H1 (cell line): ENCODE results near the gene CFAP58. TPM values are rescaled to one million over a fixed set of nuclear protein-coding genes. Genes with fewer than 3 reads are reported as not detected.
A peak's percentile ranks its signal among the peaks of the same experiment; 100 is the strongest.

ENCODE experiments used
- CTCF ChIA-PET: fragments of 300-600 bp; sonication (Branson Sonifier 250); formaldehyde crosslinking; loops from one replicate; lab custom pipeline; 2021; ENCODE audit not compliant: partially characterized antibody; lab: Charles Lee
- POLR2A ChIA-PET: fragments of 300-600 bp; sonication (Branson Sonifier 250); formaldehyde crosslinking; loops from one replicate; lab custom pipeline; 2021; ENCODE audit warnings: inconsistent platforms; ENCODE audit not compliant: partially characterized antibody; lab: Charles Lee
- DNase-seq, 2 experiments: peaks; one replicate each; pipeline versions ENCODE4 v3.0.0 to v3.0.0-alpha.2; 2010 to 2022; ENCODE audit warnings: low spot score in 2 of 2, low read depth in 1 of 2, mixed read lengths in 1 of 2
- FAIRE-seq: peaks from 2 replicates; lab custom pipeline; 2011; peaks lifted over from hg19 to GRCh38; lab: Jason Lieb, UNC
- H2AFZ ChIP-seq: 2 replicates; pipeline ENCODE4 v1.8.1; 2012; ENCODE audit warnings: low read length, inconsistent platforms
- H2AK5ac ChIP-seq: 2 replicates; pipeline ENCODE4 v1.6.1; 2013; ENCODE audit warnings: low read depth, low read length
- H2BK120ac ChIP-seq: replicated peaks from 2 replicates; pipeline ENCODE3; 2013; ENCODE audit warnings: low read depth, low read length, inconsistent platforms
- H2BK12ac ChIP-seq: 2 replicates; pipeline ENCODE4 v1.6.1; 2013; ENCODE audit warnings: low read depth, low read length
- H2BK15ac ChIP-seq: 2 replicates; pipeline ENCODE4 v1.6.1; 2013; ENCODE audit warnings: low read length
- H2BK20ac ChIP-seq: 2 replicates; pipeline ENCODE4 v1.6.1; 2013; ENCODE audit warnings: low read length
- H2BK5ac ChIP-seq: 2 replicates; pipeline ENCODE4 v1.6.1; 2013; ENCODE audit warnings: low read depth, low read length
- H3K14ac ChIP-seq: 2 replicates; pipeline ENCODE4 v1.6.1; 2013; ENCODE audit warnings: inconsistent platforms; ENCODE audit not compliant: insufficient read length
- H3K18ac ChIP-seq: 2 replicates; pipeline ENCODE4 v1.6.1; 2013; ENCODE audit warnings: low read length; ENCODE audit errors: extremely low read depth
- H3K23ac ChIP-seq: 2 replicates; pipeline ENCODE4 v1.6.1; 2013; ENCODE audit warnings: inconsistent platforms; ENCODE audit not compliant: insufficient read length
- H3K23me2 ChIP-seq: 2 replicates; pipeline ENCODE4 v1.6.1; 2013; ENCODE audit warnings: low read depth, low read length
- H3K27ac ChIP-seq: 2 replicates; pipeline ENCODE4 v1.6.1; 2011; ENCODE audit warnings: low read depth, low read length, inconsistent platforms
- H3K27me3 ChIP-seq, 4 experiments: replicated peaks in 1 of 4; 1 replicate in 1 of 4; 2 replicates in 3 of 4; pipeline versions ENCODE4 v1.6.1 to v1.8.1; 2011 to 2013; ENCODE audit warnings: low read length in 3 of 4, mild to moderate bottlenecking in 3 of 4, inconsistent platforms in 2 of 4, mixed read lengths in 2 of 4, moderate library complexity in 1 of 4; ENCODE audit not compliant: control insufficient read depth in 3 of 4, insufficient read depth in 3 of 4; ENCODE audit errors: extremely low read depth in 1 of 4
- H3K36me3 ChIP-seq, 4 experiments: 2 replicates each; pipeline versions ENCODE4 v1.6.1 to v1.8.1; 2011 to 2013; ENCODE audit warnings: mild to moderate bottlenecking in 4 of 4, low read length in 3 of 4, moderate library complexity in 2 of 4, control low read depth in 1 of 4, inconsistent platforms in 1 of 4; ENCODE audit not compliant: insufficient read depth in 4 of 4, control insufficient read depth in 2 of 4
- H3K4ac ChIP-seq: replicated peaks from 2 replicates; pipeline ENCODE3; 2013; ENCODE audit warnings: low read length, low read depth, mixed read lengths, inconsistent platforms; ENCODE audit not compliant: insufficient read length
- H3K4me1 ChIP-seq, 4 experiments: replicated peaks in 1 of 4; 1 replicate in 1 of 4; 2 replicates in 3 of 4; pipeline versions ENCODE4 v1.6.1 to v1.8.1; 2011 to 2013; ENCODE audit warnings: low read length in 3 of 4, inconsistent platforms in 2 of 4, mixed read lengths in 1 of 4; ENCODE audit not compliant: insufficient read depth in 4 of 4, control insufficient read depth in 3 of 4
- H3K4me2 ChIP-seq, 2 experiments: 2 replicates each; pipeline versions ENCODE4 v1.6.1 to v1.8.1; 2011 to 2013; ENCODE audit warnings: low read depth in 2 of 2, low read length in 2 of 2, control low read depth in 1 of 2, inconsistent platforms in 1 of 2, mild to moderate bottlenecking in 1 of 2; ENCODE audit not compliant: insufficient read depth in 1 of 2
- H3K4me3 ChIP-seq, 4 experiments: fragments of 200-600, 300-600 bp in 1 of 4; sonication (generic), shearing (Covaris generic), sonication (Bioruptor Twin) in 1 of 4; 2 replicates each; pipeline versions ENCODE4 v1.5.1 to v1.8.1; 2011 to 2016; ENCODE audit warnings: low read length in 4 of 4, low read depth in 3 of 4, control low read depth in 2 of 4, inconsistent platforms in 2 of 4, mild to moderate bottlenecking in 2 of 4, mixed read lengths in 1 of 4, moderate library complexity in 1 of 4; ENCODE audit not compliant: insufficient read depth in 2 of 4; ENCODE audit errors: extremely low read depth in 1 of 4
- H3K56ac ChIP-seq: replicated peaks from 2 replicates; pipeline ENCODE3; 2013; ENCODE audit warnings: low read depth, mild to moderate bottlenecking, mixed read lengths, low read length, inconsistent platforms; ENCODE audit not compliant: insufficient read length
- H3K79me1 ChIP-seq: 2 replicates; pipeline ENCODE4 v1.6.1; 2013; ENCODE audit warnings: low read depth, low read length, control low read depth
- H3K79me2 ChIP-seq, 2 experiments: 2 replicates each; pipeline versions ENCODE4 v1.6.1 to v1.8.1; 2012 to 2013; ENCODE audit warnings: low read length in 2 of 2, mild to moderate bottlenecking in 2 of 2, inconsistent platforms in 1 of 2; ENCODE audit not compliant: insufficient read depth in 2 of 2, control insufficient read depth in 1 of 2
- H3K9ac ChIP-seq, 4 experiments: replicated peaks in 1 of 4; 1 replicate in 1 of 4; 2 replicates in 3 of 4; pipeline versions ENCODE4 v1.6.1 to v1.8.1; 2011 to 2013; ENCODE audit warnings: low read depth in 3 of 4, low read length in 3 of 4, control low read depth in 2 of 4, mild to moderate bottlenecking in 2 of 4, moderate library complexity in 2 of 4, inconsistent platforms in 1 of 4; ENCODE audit errors: extremely low read depth in 1 of 4
- H3K9me3 ChIP-seq, 2 experiments: 2 replicates each; pipeline versions ENCODE4 v1.6.1 to v1.8.1; 2012 to 2013; ENCODE audit warnings: mild to moderate bottlenecking in 2 of 2, moderate library complexity in 2 of 2, control low read depth in 1 of 2, inconsistent platforms in 1 of 2, low read depth in 1 of 2, low read length in 1 of 2, mixed read lengths in 1 of 2; ENCODE audit not compliant: insufficient read depth in 2 of 2
- H4K20me1 ChIP-seq, 2 experiments: replicated peaks in 1 of 2; 2 replicates each; pipeline versions ENCODE3 to v1.8.1; 2011 to 2013; ENCODE audit warnings: inconsistent platforms in 2 of 2, low read length in 2 of 2, mild to moderate bottlenecking in 1 of 2; ENCODE audit not compliant: insufficient read depth in 2 of 2, control insufficient read depth in 1 of 2
- H4K5ac ChIP-seq: 2 replicates; pipeline ENCODE4 v1.6.1; 2013; ENCODE audit warnings: low read length, low read depth, mixed read lengths, inconsistent platforms; ENCODE audit not compliant: insufficient read length
- H4K8ac ChIP-seq: 2 replicates; pipeline ENCODE4 v1.8.0; 2013; ENCODE audit warnings: mild to moderate bottlenecking, moderate library complexity, low read length, inconsistent platforms; ENCODE audit not compliant: insufficient read depth; ENCODE audit errors: extremely low read depth
- H4K91ac ChIP-seq: replicated peaks from 2 replicates; pipeline ENCODE3; 2013; ENCODE audit warnings: low read length, mixed read lengths, inconsistent platforms; ENCODE audit not compliant: insufficient read length
- ASH2L ChIP-seq: fragments of 200-600, 300-600 bp; sonication (generic); IDR thresholded peaks from one replicate; pipeline ENCODE4 v1.7.1; 2017; ENCODE audit warnings: low read length
- CBX8 ChIP-seq: fragments of 300-800, 300-1000 bp; sonication (generic); IDR thresholded peaks from 2 replicates; pipeline ENCODE4 v1.7.1; 2016; ENCODE audit warnings: low read depth, low read length, borderline replicate concordance
- JUN ChIP-seq: IDR thresholded peaks from 2 replicates; pipeline ENCODE4 v1.6.1; 2011; ENCODE audit warnings: low read depth, mild to moderate bottlenecking, improper control_type of control experiment, low read length
- NANOG ChIP-seq: IDR thresholded peaks from 2 replicates; pipeline ENCODE4 v1.6.1; 2011; ENCODE audit warnings: low read length, low read depth, mild to moderate bottlenecking, inconsistent platforms; ENCODE audit not compliant: insufficient read depth, poor library complexity, severe bottlenecking
- POU5F1 ChIP-seq: IDR thresholded peaks from 2 replicates; pipeline ENCODE4 v1.6.1; 2011; ENCODE audit warnings: low read depth, mild to moderate bottlenecking, low read length, moderate library complexity
- TEAD4 ChIP-seq: IDR thresholded peaks from 2 replicates; pipeline ENCODE4 v1.6.1; 2012; ENCODE audit warnings: low read depth, low read length, inconsistent platforms, mixed read lengths
- WGBS, 2 experiments: shearing (Covaris generic) in 1 of 2; methylation state at CpG; one replicate each; pipeline versions ENCODE4 v1.1.6 to v1.1.7; 2013 to 2015; ENCODE audit warnings: low lambda C conversion rate in 2 of 2, mixed read lengths in 2 of 2, inconsistent platforms in 1 of 2, low coverage in 1 of 2, missing lambda C conversion rate in 1 of 2; ENCODE audit not compliant: insufficient replicate concordance in 2 of 2, insufficient coverage in 1 of 2, insufficient read length in 1 of 2; ENCODE audit errors: extremely low coverage in 1 of 2, missing lambda C conversion rate in 1 of 2; 5-methylcytosine and 5-hydroxymethylcytosine counted together
- polyA plus RNA-seq, 7 experiments: library from polyadenylated mRNA; depleted of rRNA in 3 of 7; stranded (reverse) in 5 of 7; unstranded in 2 of 7; fragments of >200 nt in 5 of 7; fragments of 200-250 nt in 2 of 7; gene quantifications; 1 replicate in 5 of 7; 2 replicates in 1 of 7; 4 replicates in 1 of 7; pipeline versions ENCODE4 v1.2.1 to v1.2.3, GENCODE V29; 2011 to 2013; ENCODE audit warnings: missing spikeins in 2 of 7, mixed read lengths in 2 of 7
- total RNA-seq: library from RNA; stranded (reverse); fragmentation: NEBNext Ultra II Directional; extraction: Animal tissue kit (Norgen Biotek cat#: 25700); gene quantifications from 2 replicates; pipeline ENCODE4 v1.2.1, GENCODE V29; 2021

CFAP58 gene
- total and polyA plus RNA-seq, 2 of the 8 experiments (the other 6 are each of a cell fraction or from before 2014, with no cell fraction given), result 0.32 to 0.71 TPM

DNA sequence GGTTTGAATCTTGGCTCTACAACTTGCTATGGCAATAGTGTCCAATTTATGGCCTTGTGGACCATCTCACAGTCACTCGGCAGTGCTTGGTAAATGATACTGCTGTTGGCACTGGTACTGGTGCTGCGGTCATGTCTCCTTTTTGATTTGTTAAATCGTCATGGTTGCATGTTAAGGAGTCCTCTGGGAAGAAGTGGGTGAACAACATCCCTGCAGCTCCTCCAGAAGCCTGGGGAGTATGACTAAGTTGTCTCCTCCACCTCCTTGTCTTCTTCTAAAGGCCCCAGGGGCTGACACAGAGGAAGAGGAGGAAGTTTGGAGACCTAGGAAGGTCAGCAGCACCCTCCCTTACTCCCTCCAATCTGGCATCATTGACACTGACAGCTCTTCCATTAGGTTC is 23.9 kb upstream of the CFAP58 start:
- H3K36me3 ChIP-seq, result no peaks in the 10 kb centered on the region
- no peaks in the 10 kb centered on the region for H3K27me3 ChIP-seq
- no peak for TF ChIP-seq CBX8
- TF ChIP-seq POU5F1, result no peak
- TF ChIP-seq JUN, result no peak
- no peak for TF ChIP-seq NANOG
- TF ChIP-seq ASH2L, result no peak
- no peak for TF ChIP-seq TEAD4
- no peak overlapping the region; the same call in none of the 2 replicates for H2BK12ac ChIP-seq
- 81% methylated on average over 3 of the region's 3 CpGs; no CpG with 5 or more reads in 1 of the 2 experiments for WGBS, 2 experiments
- H3K14ac ChIP-seq, result no peak overlapping the region
- H2BK20ac ChIP-seq, result peak overlapping the region; percentile 37; the same call in 1 of the 2 replicates
- no peak overlapping the region for H4K5ac ChIP-seq
- H4K91ac ChIP-seq, result peak overlapping the region; percentile 76
- no peak overlapping the region for H3K23ac ChIP-seq
- H3K4ac ChIP-seq, result peak overlapping the region; percentile 22
- peak overlapping the region in 1 of 4 experiments; percentile 51; a peak in 2 of 7 replicates for H3K9ac ChIP-seq
- no peak for DNase-seq
- no peak overlapping the region for H2BK120ac ChIP-seq
- H4K8ac ChIP-seq, result no peak overlapping the region
- H3K9me3 ChIP-seq, result no peaks in the 10 kb centered on the region
- peak overlapping the region; percentile 87; the same call in 1 of the 2 replicates for H3K27ac ChIP-seq
- H2AK5ac ChIP-seq, result 0 out of 2 replicates have a peak overlapping the region, but pooled peaks have one; percentile 78
- no peak overlapping the region for H2BK15ac ChIP-seq
- peaks cover 9 to 88% of the 10 kb centered on the region in 2 experiments; a peak in 3 of 4 replicates for H3K79me2 ChIP-seq
- H2BK5ac ChIP-seq, result peak overlapping the region; percentile 69; the same call in 1 of the 2 replicates
- ChIA-PET CTCF (interaction anchor here (1.0 to 18.5 kb wide), 7 partner anchors 8 to 55 kb away, joined by 3 to 166 read pairs (median 7); partner anchors contain the start of genes CFAP58 and ITPRIP), POLR2A (interaction anchor here (0.6 to 4.9 kb wide), 4 partner anchors 9 to 54 kb away, joined by 3 to 37 read pairs (median 6); partner anchors contain the start of gene ITPRIP)
- peak overlapping the region; percentile 43; the same call in 1 of the 2 replicates for H3K18ac ChIP-seq
- H3K4me2 ChIP-seq, result peak overlapping the region in 1 of 2 experiments; percentile 79; a peak in 3 of 4 replicates
- H3K4me1 ChIP-seq, result peaks cover 46 to 73% (median 57%) of the 10 kb centered on the region in 4 experiments
- no peak overlapping the region for H2AFZ ChIP-seq
- H3K79me1 ChIP-seq, result peaks cover 37% of the 10 kb centered on the region
- no peak for FAIRE-seq
- no peak overlapping the region for H3K56ac ChIP-seq
- peaks cover 4% of the 10 kb centered on the region in 2 experiments for H4K20me1 ChIP-seq
- H3K23me2 ChIP-seq, result no peaks in the 10 kb centered on the region
- no peak overlapping the region for H3K4me3 ChIP-seq
